Occipital lobe (tissue), 2 donors: ENCODE results near the gene AMHR2. TPM values are rescaled to one million over a fixed set of nuclear protein-coding genes. Genes with fewer than 3 reads are reported as not detected.

ENCODE experiments used
- DNase-seq: peaks from one replicate; lab custom pipeline; 2025; lab: John Stamatoyannopoulos, UW
- total RNA-seq: library from RNA; depleted of rRNA; stranded (reverse); fragments of >200 nt; gene quantifications from one replicate; pipeline ENCODE4 v1.2.3, GENCODE V29; 2014

Gene AMHR2
- total RNA-seq, 1 donor from 2014 or later, result not detected

- DNase-seq, result peak; percentile 79
Measured at GRCh38 chr12:53452159-53453077, 28.8 kb downstream of the AMHR2 start.

- no peak for DNase-seq
Measured at GRCh38 chr12:53453953-53454640, 30.4 kb downstream of the AMHR2 start.

- no peak for DNase-seq
Measured at GRCh38 chr12:53454707-53455106, 31.1 kb downstream of the AMHR2 start.

GRCh38 chr12:53456654-53457366 lies 33.2 kb downstream of the AMHR2 start:
- DNase-seq, result no peak

- DNase-seq, result no peak
Measured at GRCh38 chr12:53459097-53459496, 35.4 kb downstream of the AMHR2 start.

GRCh38 chr12:53461059-53461458 lies 37.4 kb downstream of the AMHR2 start:
- DNase-seq, result no peak

- no peak for DNase-seq
Measured at GRCh38 chr12:53461591-53461990, 37.9 kb downstream of the AMHR2 start.

- no peak for DNase-seq
Measured at GRCh38 chr12:53462935-53463334, 39.3 kb downstream of the AMHR2 start.

GRCh38 chr12:53463802-53464560 lies 40.3 kb downstream of the AMHR2 start:
- no peak for DNase-seq

GRCh38 chr12:53464685-53465418 lies 41.2 kb downstream of the AMHR2 start:
- no peak for DNase-seq

GRCh38 chr12:53465679-53466078 lies 42.0 kb downstream of the AMHR2 start:
- DNase-seq, result no peak

GRCh38 chr12:53466640-53467039 lies 43.0 kb downstream of the AMHR2 start:
- DNase-seq, result no peak

GRCh38 chr12:53467082-53467481 lies 43.4 kb downstream of the AMHR2 start:
- no peak for DNase-seq

GRCh38 chr12:53467880-53468279 lies 44.2 kb downstream of the AMHR2 start:
- DNase-seq, result no peak

- DNase-seq, result no peak
Measured at GRCh38 chr12:53468282-53468681, 44.6 kb downstream of the AMHR2 start.

- DNase-seq, result no peak
Measured at GRCh38 chr12:53472056-53472582, 48.5 kb downstream of the AMHR2 start.

- no peak for DNase-seq
Measured at GRCh38 chr12:53474077-53474476, 50.4 kb downstream of the AMHR2 start.

- no peak for DNase-seq
Measured at GRCh38 chr12:53474819-53475218, 51.2 kb downstream of the AMHR2 start.

GRCh38 chr12:53476769-53477209 lies 53.1 kb downstream of the AMHR2 start:
- no peak for DNase-seq

- DNase-seq, result no peak
Measured at GRCh38 chr12:53478865-53479264, 55.2 kb downstream of the AMHR2 start.
